Activated naive CD4-positive, alpha-beta T cell treated with anti-CD3 and anti-CD28 coated beads for 36 hours (primary cell): Measurements from ENCODE around the gene GREB1L. TPM values are rescaled to one million over a fixed set of nuclear protein-coding genes. Genes with fewer than 3 reads are reported as not detected.
"Not testable (repeated sequence)": the region's sequence is repeated elsewhere in the genome, so short reads cannot be mapped to it uniquely, and the experiment has no call there.

Source experiments
- CTCF ChIA-PET: fragments of 350-600 bp; sonication (Branson Sonifier 250); formaldehyde crosslinking; loops from one replicate; lab custom pipeline; 2021; ENCODE audit warnings: antibody characterized with exemption; lab: Charles Lee
- DNase-seq: peaks from one replicate; pipeline ENCODE4 v3.0.0-alpha.2; 2020
- H3K27ac Mint-ChIP-seq: one replicate; pipeline ENCODE4 v1.8.0; 2021; ENCODE audit warnings: mild to moderate bottlenecking, mixed read lengths
- H3K27me3 Mint-ChIP-seq: one replicate; pipeline ENCODE4 v1.8.0; 2021; ENCODE audit warnings: low read depth, mixed read lengths
- H3K36me3 Mint-ChIP-seq: one replicate; pipeline ENCODE4 v1.8.0; 2021; ENCODE audit warnings: low read depth, mixed read lengths
- H3K4me1 Mint-ChIP-seq: one replicate; pipeline ENCODE4 v1.8.0; 2021; ENCODE audit warnings: low read depth, mixed read lengths
- H3K4me3 Mint-ChIP-seq: one replicate; pipeline ENCODE4 v1.8.0; 2021; ENCODE audit warnings: mild to moderate bottlenecking, moderate library complexity, mixed read lengths
- H3K9me3 Mint-ChIP-seq: one replicate; pipeline ENCODE4 v1.8.0; 2021; ENCODE audit warnings: mixed read lengths
- intact Hi-C: fragments of 100-400 bp; cut with micrococcal nuclease; formaldehyde crosslinking; loops from one replicate; pipeline ENCODE4 v1.15.1; 2023
- total RNA-seq, 2 experiments: library from RNA; stranded (reverse); gene quantifications; one replicate each; pipeline ENCODE4 v1.2.3, GENCODE V29; 2021

Gene GREB1L
- total RNA-seq, 2 experiments from 2014 or later = not detected

- Mint-ChIP-seq H3K36me3 (no peaks in the 10 kb centered on the region), H3K27ac (no peak overlapping the region), H3K27me3 (peaks cover 16% of the 10 kb centered on the region), H3K4me1 (no peaks in the 10 kb centered on the region), H3K9me3 (no peaks in the 10 kb centered on the region), H3K4me3 (no peak overlapping the region)
- CTCF ChIA-PET = no interaction called here
- intact Hi-C loops = no loop called here
- DNase-seq = no peak
These were observed 25.4 kb downstream of the GREB1L start for GRCh38 chr18:21267400-21267799.

GRCh38 chr18:21269349-21269748 lies 27.3 kb downstream of the GREB1L start:
- no peak overlapping the region for H3K27ac Mint-ChIP-seq
- H3K36me3 Mint-ChIP-seq = no peaks in the 10 kb centered on the region
- H3K9me3 Mint-ChIP-seq = no peaks in the 10 kb centered on the region
- intact Hi-C loops = no loop called here
- no peak for DNase-seq
- CTCF ChIA-PET = no interaction called here
- no peak overlapping the region for H3K4me3 Mint-ChIP-seq
- H3K4me1 Mint-ChIP-seq = no peaks in the 10 kb centered on the region
- H3K27me3 Mint-ChIP-seq = peaks cover 9% of the 10 kb centered on the region

DNA sequence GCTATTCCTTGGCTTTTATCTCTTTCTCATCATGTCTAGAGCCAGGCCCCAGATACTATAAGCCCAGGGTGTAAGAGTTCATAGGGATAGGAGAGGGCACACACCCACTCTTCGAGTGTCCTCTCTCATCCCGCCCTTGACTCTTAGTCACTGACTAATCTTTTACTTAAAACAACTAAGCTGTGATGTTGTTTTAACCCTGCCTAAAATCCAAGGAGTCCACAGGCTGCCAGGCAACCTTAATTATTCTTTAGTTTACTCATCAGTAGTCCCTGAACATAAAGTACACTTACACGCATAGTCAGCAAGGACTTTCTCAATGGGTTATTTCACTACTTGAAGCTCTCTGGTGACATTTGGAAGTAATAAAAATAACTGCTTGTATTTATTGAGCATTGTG lies 28.4 kb downstream of the GREB1L start:
- Mint-ChIP-seq H3K27me3 (peaks cover 9% of the 10 kb centered on the region), H3K9me3 (no peaks in the 10 kb centered on the region), H3K4me1 (no peaks in the 10 kb centered on the region), H3K4me3 (no peak overlapping the region), H3K36me3 (no peaks in the 10 kb centered on the region), H3K27ac (no peak overlapping the region)
- DNase-seq = no peak
- CTCF ChIA-PET = no interaction called here
- intact Hi-C loops = loop anchor here (10.0 kb wide), 1 partner anchor 54 kb away; no protein-coding TSS in a partner anchor

DNA sequence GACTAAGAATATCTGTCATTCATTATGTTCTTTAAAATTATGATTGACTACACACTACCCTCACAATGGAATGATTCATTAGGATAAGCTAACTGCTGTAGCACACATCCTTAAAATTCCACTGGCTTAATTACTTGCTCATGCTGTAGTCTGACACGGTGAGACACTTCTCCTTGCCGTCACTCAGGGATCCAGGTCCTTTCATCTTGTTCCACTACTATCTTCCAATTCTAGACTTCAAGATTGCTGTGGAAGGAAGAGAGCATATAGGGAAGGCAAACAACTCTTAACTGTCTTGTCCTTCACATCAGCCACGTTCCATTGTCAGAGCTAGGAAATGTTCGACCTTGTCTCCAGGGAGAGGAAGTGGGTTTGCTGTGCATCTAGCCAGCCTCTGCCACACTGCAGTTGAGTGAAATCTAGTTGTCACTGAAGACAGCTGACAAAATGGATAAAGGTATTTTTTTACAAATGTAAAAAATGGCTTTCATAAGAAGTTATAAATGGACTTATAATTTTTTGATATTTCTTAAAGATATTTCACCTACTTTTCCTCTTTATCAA lies 30.1 kb downstream of the GREB1L start:
- CTCF ChIA-PET = no interaction called here
- no peak for DNase-seq
- Mint-ChIP-seq H3K27ac (no peak overlapping the region), H3K4me1 (no peaks in the 10 kb centered on the region), H3K4me3 (no peak overlapping the region), H3K9me3 (no peaks in the 10 kb centered on the region), H3K36me3 (no peaks in the 10 kb centered on the region), H3K27me3 (peaks cover 5% of the 10 kb centered on the region)
- intact Hi-C loops = loop anchor here (10.0 kb wide), 1 partner anchor 53 kb away; no protein-coding TSS in a partner anchor

- H3K27ac Mint-ChIP-seq = no peak overlapping the region
- DNase-seq = no peak
- peaks cover 7% of the 10 kb centered on the region for H3K27me3 Mint-ChIP-seq
- H3K9me3 Mint-ChIP-seq = no peaks in the 10 kb centered on the region
- CTCF ChIA-PET = no interaction called here
- intact Hi-C loops = loop anchor here (10.0 kb wide), 1 partner anchor 51 kb away; no protein-coding TSS in a partner anchor
- H3K4me3 Mint-ChIP-seq = no peak overlapping the region
- no peaks in the 10 kb centered on the region for H3K4me1 Mint-ChIP-seq
- H3K36me3 Mint-ChIP-seq = no peaks in the 10 kb centered on the region
These were observed 31.5 kb downstream of the GREB1L start for GRCh38 chr18:21273568-21273967.

- CTCF ChIA-PET = no interaction called here
- intact Hi-C loops = loop anchor here (10.0 kb wide), 1 partner anchor 49 kb away; no protein-coding TSS in a partner anchor
- no peaks in the 10 kb centered on the region for H3K4me1 Mint-ChIP-seq
These were observed 33.6 kb downstream of the GREB1L start for GRCh38 chr18:21275645-21276044.

DNA sequence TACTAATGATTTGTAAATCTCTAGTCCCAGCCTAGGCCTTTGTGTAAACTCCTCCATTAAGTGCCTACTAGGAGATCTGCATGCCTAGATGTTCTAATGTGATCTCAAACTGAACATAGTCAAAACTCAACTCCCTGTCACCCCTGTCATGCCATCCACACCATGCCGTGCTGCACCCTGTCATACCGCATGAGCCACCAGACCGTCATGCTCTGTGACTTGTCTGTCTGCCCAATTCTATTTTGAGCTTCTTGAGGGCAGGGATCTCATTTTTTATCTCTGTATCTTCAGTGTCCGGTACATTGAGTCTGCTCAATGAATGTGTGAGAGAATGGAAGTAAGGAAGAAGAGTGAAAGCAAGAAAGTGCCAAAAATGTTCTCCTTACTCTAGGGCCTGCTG lies 35.5 kb downstream of the GREB1L start:
- intact Hi-C loops = loop anchor here (10.0 kb wide), 1 partner anchor 47 kb away; no protein-coding TSS in a partner anchor
- Mint-ChIP-seq H3K4me1 (no peaks in the 10 kb centered on the region), H3K27ac (no peak overlapping the region), H3K4me3 (no peak overlapping the region), H3K9me3 (no peaks in the 10 kb centered on the region), H3K36me3 (no peaks in the 10 kb centered on the region), H3K27me3 (peaks cover 7% of the 10 kb centered on the region)
- CTCF ChIA-PET = no interaction called here
- no peak for DNase-seq

More at GRCh38 chr18:21275645-21276044, 33.6 kb downstream of the GREB1L start:
- H3K9me3 Mint-ChIP-seq = no peaks in the 10 kb centered on the region
- no peak overlapping the region for H3K27ac Mint-ChIP-seq
- no peak overlapping the region for H3K4me3 Mint-ChIP-seq
- H3K36me3 Mint-ChIP-seq = no peaks in the 10 kb centered on the region
- DNase-seq = no peak
- H3K27me3 Mint-ChIP-seq = peaks cover 7% of the 10 kb centered on the region

DNA sequence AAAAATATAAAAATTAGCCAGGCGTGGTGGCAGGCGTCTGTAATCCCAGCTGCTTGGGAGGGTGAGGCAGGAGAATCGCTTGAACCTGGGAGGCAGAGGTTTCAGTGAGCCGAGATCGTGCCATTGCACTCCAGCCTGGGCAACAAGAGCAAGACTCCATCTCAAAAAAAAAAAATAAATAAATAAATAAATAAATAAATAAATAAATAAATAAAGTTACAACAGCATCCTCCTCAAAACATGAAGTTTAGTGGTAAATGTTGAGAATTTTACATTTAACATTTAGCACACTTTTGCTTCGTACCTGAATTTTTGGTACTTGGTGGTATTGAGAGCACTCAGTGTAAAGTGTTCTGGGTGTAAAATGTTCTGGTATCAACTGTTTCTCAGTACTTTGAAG lies 36.2 kb downstream of the GREB1L start:
- H3K4me1 Mint-ChIP-seq, H3K36me3 Mint-ChIP-seq, H3K4me3 Mint-ChIP-seq, H3K27ac Mint-ChIP-seq, H3K9me3 Mint-ChIP-seq, H3K27me3 Mint-ChIP-seq, DNase-seq, CTCF ChIA-PET: not testable (repeated sequence)
- intact Hi-C loops = loop anchor here (10.0 kb wide), 1 partner anchor 47 kb away; no protein-coding TSS in a partner anchor

DNA sequence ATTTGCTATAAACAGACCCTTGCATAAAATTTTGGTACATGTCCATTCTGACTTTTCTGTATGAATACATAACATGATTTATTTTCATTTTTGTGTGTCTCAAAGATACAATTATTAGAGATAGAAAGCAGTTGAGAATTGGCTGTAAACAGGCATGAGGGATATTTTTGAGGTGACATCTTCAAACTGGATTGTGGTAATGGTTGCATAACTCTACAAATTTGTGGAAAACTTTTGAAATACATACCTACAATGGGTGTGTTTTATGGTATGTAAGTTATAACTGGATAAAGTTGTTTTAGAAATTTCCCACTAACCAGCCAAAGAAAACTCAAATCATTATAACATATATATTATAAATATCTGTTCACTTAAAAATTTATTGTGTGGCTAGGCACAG lies 39.6 kb downstream of the GREB1L start:
- intact Hi-C loops = no loop called here
- Mint-ChIP-seq H3K27ac (no peak overlapping the region), H3K9me3 (no peaks in the 10 kb centered on the region), H3K27me3 (peaks cover 15% of the 10 kb centered on the region), H3K36me3 (no peaks in the 10 kb centered on the region), H3K4me3 (no peak overlapping the region), H3K4me1 (no peaks in the 10 kb centered on the region)
- CTCF ChIA-PET = no interaction called here
- DNase-seq = no peak

DNA sequence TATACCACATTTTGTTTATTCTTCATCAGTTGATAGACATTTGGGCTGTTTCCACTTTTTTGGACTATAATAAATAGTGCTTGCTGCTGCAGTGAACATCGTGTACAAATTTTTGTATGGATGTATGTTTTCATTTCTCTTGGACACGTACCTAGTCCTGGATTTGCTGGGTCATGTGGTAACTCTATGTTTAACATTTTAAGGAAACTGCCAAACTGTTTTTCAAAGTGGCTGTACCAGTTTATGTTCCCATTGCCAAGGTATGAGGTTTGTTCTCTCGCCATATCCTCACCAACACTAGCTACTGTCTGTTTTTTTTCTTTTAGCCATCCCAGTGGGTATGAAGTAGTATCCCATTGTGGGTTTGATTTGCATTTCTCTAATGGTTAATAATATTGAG lies 42.5 kb downstream of the GREB1L start:
- Mint-ChIP-seq H3K9me3 (no peaks in the 10 kb centered on the region), H3K27ac (no peak overlapping the region), H3K4me1 (no peaks in the 10 kb centered on the region), H3K27me3 (peaks cover 8% of the 10 kb centered on the region), H3K4me3 (no peak overlapping the region), H3K36me3 (no peaks in the 10 kb centered on the region)
- DNase-seq = no peak
- intact Hi-C loops = no loop called here
- CTCF ChIA-PET = no interaction called here

DNA sequence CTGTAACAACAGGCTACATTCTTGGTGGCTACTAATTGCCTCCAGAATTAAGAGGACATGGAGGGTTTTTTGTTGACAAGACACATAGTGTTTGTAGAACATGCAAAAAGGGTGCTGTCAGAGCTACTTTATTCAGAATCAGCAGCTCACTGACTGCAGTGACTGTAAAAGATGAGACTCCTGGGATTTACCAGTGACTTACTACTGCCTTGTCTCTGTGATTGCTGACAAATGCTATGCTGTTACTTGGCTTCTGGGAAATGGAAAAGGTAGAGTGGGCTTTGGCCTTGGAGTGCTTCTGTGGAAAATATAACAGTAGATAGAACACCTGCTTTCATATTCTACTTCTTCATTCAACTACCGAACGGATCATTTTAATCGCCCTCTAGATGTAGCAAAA lies 47.8 kb downstream of the GREB1L start:
- no peak for DNase-seq
- no peak overlapping the region for H3K4me3 Mint-ChIP-seq
- H3K36me3 Mint-ChIP-seq = no peaks in the 10 kb centered on the region
- CTCF ChIA-PET = no interaction called here
- H3K4me1 Mint-ChIP-seq = no peaks in the 10 kb centered on the region
- H3K27ac Mint-ChIP-seq = no peak overlapping the region
- peaks cover 15% of the 10 kb centered on the region for H3K27me3 Mint-ChIP-seq
- intact Hi-C loops = no loop called here
- H3K9me3 Mint-ChIP-seq = no peaks in the 10 kb centered on the region

GRCh38 chr18:21291106-21291505 lies 49.1 kb downstream of the GREB1L start:
- H3K4me1 Mint-ChIP-seq = no peaks in the 10 kb centered on the region
- no peaks in the 10 kb centered on the region for H3K9me3 Mint-ChIP-seq
- no peak overlapping the region for H3K4me3 Mint-ChIP-seq
- H3K36me3 Mint-ChIP-seq = no peaks in the 10 kb centered on the region
- CTCF ChIA-PET = no interaction called here
- no peak overlapping the region for H3K27ac Mint-ChIP-seq
- peaks cover 14% of the 10 kb centered on the region for H3K27me3 Mint-ChIP-seq
- DNase-seq = no peak
- intact Hi-C loops = no loop called here

DNA sequence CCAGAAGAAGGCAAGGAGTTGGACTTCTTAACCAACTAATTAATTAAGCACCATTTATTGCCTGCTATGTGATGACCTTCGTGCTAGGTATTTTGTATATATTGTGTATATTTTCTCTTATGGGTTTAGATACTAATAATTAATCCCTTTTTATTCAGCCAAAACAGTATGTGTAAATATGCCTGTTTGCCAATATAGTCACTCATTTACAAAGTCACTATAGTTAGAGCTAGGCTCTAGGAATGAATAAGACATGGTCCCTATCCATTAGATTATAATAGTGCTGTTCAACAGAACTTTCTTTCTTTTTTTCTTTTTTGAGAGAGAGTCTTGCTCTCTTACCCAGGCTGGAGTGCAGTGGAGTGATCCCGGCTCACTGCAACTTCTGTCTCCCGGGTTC lies 51.4 kb downstream of the GREB1L start:
- Mint-ChIP-seq H3K27me3 (peaks cover 14% of the 10 kb centered on the region), H3K9me3 (no peaks in the 10 kb centered on the region), H3K4me3 (no peak overlapping the region), H3K27ac (no peak overlapping the region), H3K36me3 (no peaks in the 10 kb centered on the region), H3K4me1 (no peaks in the 10 kb centered on the region)
- DNase-seq = no peak
- CTCF ChIA-PET = no interaction called here
- intact Hi-C loops = no loop called here
